ENCODE data around the gene DDOST. TPM values are rescaled to one million over a fixed set of nuclear protein-coding genes. Genes with fewer than 3 reads are reported as not detected.

The DDOST gene
- total RNA-seq, 1 experiment from 2014 or later: 238 TPM

DNA sequence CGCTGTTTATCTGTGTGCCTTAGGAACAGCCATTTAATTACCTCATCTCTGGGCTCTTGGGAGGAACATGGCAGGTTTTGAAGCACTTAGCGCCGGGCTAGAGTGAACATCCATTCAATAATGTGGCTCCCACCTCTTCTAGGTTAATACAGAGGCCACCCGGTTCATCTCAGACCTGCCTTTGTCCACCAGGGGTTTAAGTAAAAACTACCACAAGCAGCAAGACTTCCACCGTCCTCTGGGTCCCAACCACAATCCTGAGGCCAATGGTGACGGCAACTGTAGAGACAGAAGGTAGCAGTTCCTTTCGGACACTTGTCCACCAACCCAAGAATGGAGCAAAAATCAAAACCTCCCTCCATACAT lies 924 bp upstream of the DDOST start:
- Histone ChIP-seq H3K4me3 (ENCODE audit: low read depth, low read length, poor library complexity, severe bottlenecking) (peak overlapping the region; percentile 86), H3K27ac (ENCODE audit: low read depth, low read length, poor library complexity, severe bottlenecking) (peak overlapping the region; percentile 75), H3K36me3 (ENCODE audit: insufficient read depth, low read length, poor library complexity, severe bottlenecking) (peaks cover 28% of the 10 kb centered on the region), H3K9me3 (ENCODE audit: low read depth, low read length, poor library complexity, severe bottlenecking) (no peaks in the 10 kb centered on the region), H3K27me3 (replicated peaks; ENCODE audit: insufficient read depth, low read depth, low read length, poor library complexity) (no peaks in the 10 kb centered on the region), H3K4me1 (ENCODE audit: insufficient read depth, low read length, poor library complexity, severe bottlenecking) (peaks cover 10% of the 10 kb centered on the region)
- BruUV-seq (replicated peaks): no TSS peak
- intact Hi-C loops (cut with micrococcal nuclease; ENCODE audit: unreplicated experiment): no loop called here
- CTCF ChIA-PET: interaction anchor here (0.6 to 1.3 kb wide), 2 partner anchors 35 to 241 kb away, joined by 3 to 6 read pairs; no protein-coding TSS in a partner anchor
- TF ChIP-seq, protein P1, sequence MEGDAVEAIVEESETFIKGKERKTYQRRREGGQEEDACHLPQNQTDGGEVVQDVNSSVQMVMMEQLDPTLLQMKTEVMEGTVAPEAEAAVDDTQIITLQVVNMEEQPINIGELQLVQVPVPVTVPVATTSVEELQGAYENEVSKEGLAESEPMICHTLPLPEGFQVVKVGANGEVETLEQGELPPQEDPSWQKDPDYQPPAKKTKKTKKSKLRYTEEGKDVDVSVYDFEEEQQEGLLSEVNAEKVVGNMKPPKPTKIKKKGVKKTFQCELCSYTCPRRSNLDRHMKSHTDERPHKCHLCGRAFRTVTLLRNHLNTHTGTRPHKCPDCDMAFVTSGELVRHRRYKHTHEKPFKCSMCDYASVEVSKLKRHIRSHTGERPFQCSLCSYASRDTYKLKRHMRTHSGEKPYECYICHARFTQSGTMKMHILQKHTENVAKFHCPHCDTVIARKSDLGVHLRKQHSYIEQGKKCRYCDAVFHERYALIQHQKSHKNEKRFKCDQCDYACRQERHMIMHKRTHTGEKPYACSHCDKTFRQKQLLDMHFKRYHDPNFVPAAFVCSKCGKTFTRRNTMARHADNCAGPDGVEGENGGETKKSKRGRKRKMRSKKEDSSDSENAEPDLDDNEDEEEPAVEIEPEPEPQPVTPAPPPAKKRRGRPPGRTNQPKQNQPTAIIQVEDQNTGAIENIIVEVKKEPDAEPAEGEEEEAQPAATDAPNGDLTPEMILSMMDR (conservative IDR thresholded peaks at IDR 0.05; ENCODE audit: low read depth, low read length): no peak
- TF ChIP-seq EZH2 (IDR thresholded peaks at IDR 0.05; ENCODE audit: borderline replicate concordance, low read depth, low read length, poor library complexity, severe bottlenecking): no peak
- POLR2A ChIA-PET (ENCODE audit: low non-redundant PET): no interaction called here
- DNase-seq (ENCODE audit: low spot score): no peak

DNA sequence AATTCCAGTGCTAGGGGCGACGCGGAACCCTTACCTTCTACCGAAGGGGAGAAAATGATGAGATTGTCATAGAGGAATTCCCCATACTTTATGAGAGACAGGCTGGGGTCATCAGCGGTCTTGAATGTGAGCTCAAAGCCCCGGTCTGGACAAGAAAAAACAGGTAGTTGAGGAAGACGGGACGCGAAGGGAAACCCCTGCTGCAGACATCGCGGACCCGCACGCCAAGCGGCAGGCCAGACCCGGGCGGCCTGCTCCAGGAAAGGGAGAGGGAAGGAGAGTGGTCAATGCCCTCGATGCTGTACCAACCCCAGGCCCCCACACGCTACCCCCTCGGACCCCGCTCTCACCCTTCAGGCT lies 342 bp downstream of the DDOST start:
- peak overlapping the region; percentile 65 for H3K27ac ChIP-seq (ENCODE audit: low read depth, low read length, poor library complexity, severe bottlenecking)

DNA sequence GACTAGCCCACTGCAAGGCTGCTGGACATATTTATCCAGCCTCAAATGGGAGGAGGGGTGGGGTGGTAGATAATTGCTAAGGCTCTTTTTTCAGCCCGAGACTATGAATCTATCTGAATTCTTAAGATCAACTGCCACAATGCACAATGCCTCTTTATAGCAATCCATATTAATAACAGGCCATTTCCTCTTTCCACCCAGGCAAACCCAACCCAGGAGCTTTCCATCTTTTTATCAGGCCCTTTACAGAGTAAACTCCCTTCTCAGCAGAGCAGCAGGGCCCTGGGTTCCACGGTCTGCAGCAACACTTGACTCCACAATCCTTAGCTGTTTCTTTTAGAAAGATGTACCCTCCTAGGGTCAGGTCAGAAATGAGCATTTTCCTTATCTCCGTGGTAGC lies 806 bp downstream of the DDOST start:
- DNase-seq (ENCODE audit: low spot score): no peak
- Histone ChIP-seq H3K4me3 (ENCODE audit: low read depth, low read length, poor library complexity, severe bottlenecking) (peak overlapping the region; percentile 86), H3K27me3 (replicated peaks; ENCODE audit: insufficient read depth, low read depth, low read length, poor library complexity) (no peaks in the 10 kb centered on the region), H3K36me3 (ENCODE audit: insufficient read depth, low read length, poor library complexity, severe bottlenecking) (peaks cover 45% of the 10 kb centered on the region), H3K9me3 (ENCODE audit: low read depth, low read length, poor library complexity, severe bottlenecking) (no peaks in the 10 kb centered on the region), H3K27ac (ENCODE audit: low read depth, low read length, poor library complexity, severe bottlenecking) (peak overlapping the region; percentile 65), H3K4me1 (ENCODE audit: insufficient read depth, low read length, poor library complexity, severe bottlenecking) (peaks cover 10% of the 10 kb centered on the region)
- CTCF ChIA-PET: interaction anchor here (0.6 to 1.4 kb wide), 3 partner anchors 26 to 84 kb away, joined by 3 to 4 read pairs (median 3); no protein-coding TSS in a partner anchor
- POLR2A ChIA-PET (ENCODE audit: low non-redundant PET): no interaction called here
- intact Hi-C loops (cut with micrococcal nuclease; ENCODE audit: unreplicated experiment): no loop called here
- TF ChIP-seq, protein P1 (conservative IDR thresholded peaks at IDR 0.05; ENCODE audit: low read depth, low read length): no peak
- TF ChIP-seq EZH2 (IDR thresholded peaks at IDR 0.05; ENCODE audit: borderline replicate concordance, low read depth, low read length, poor library complexity, severe bottlenecking): no peak
- BruUV-seq (replicated peaks): TSS peak; percentile 60

More for the DNA sequence above, 342 bp downstream of the DDOST start:
- DNase-seq (ENCODE audit: low spot score): no peak
- Histone ChIP-seq H3K9me3 (ENCODE audit: low read depth, low read length, poor library complexity, severe bottlenecking) (no peaks in the 10 kb centered on the region), H3K4me3 (ENCODE audit: low read depth, low read length, poor library complexity, severe bottlenecking) (peak overlapping the region; percentile 86), H3K36me3 (ENCODE audit: insufficient read depth, low read length, poor library complexity, severe bottlenecking) (peaks cover 40% of the 10 kb centered on the region), H3K27me3 (replicated peaks; ENCODE audit: insufficient read depth, low read depth, low read length, poor library complexity) (no peaks in the 10 kb centered on the region), H3K4me1 (ENCODE audit: insufficient read depth, low read length, poor library complexity, severe bottlenecking) (peaks cover 10% of the 10 kb centered on the region)
- BruUV-seq (replicated peaks): no TSS peak
- ChIA-PET CTCF (interaction anchor here (0.6 to 1.4 kb wide), 3 partner anchors 27 to 84 kb away, joined by 3 to 6 read pairs (median 4); no protein-coding TSS in a partner anchor), POLR2A (ENCODE audit: low non-redundant PET) (no interaction called here)
- intact Hi-C loops (cut with micrococcal nuclease; ENCODE audit: unreplicated experiment): no loop called here
- TF ChIP-seq, protein P1 (conservative IDR thresholded peaks at IDR 0.05; ENCODE audit: low read depth, low read length): no peak
- TF ChIP-seq EZH2 (IDR thresholded peaks at IDR 0.05; ENCODE audit: borderline replicate concordance, low read depth, low read length, poor library complexity, severe bottlenecking): no peak
